ENCODE data around the gene KIF3A.

The KIF3A gene

GRCh38 chr5:132776131-132776937 is 39.0 kb upstream of the KIF3A start:
- TF ChIP-seq EZH2phosphoT487 (IDR thresholded peaks at IDR 0.05; ENCODE audit: borderline replicate concordance), result no peak
- TF ChIP-seq, protein P1, sequence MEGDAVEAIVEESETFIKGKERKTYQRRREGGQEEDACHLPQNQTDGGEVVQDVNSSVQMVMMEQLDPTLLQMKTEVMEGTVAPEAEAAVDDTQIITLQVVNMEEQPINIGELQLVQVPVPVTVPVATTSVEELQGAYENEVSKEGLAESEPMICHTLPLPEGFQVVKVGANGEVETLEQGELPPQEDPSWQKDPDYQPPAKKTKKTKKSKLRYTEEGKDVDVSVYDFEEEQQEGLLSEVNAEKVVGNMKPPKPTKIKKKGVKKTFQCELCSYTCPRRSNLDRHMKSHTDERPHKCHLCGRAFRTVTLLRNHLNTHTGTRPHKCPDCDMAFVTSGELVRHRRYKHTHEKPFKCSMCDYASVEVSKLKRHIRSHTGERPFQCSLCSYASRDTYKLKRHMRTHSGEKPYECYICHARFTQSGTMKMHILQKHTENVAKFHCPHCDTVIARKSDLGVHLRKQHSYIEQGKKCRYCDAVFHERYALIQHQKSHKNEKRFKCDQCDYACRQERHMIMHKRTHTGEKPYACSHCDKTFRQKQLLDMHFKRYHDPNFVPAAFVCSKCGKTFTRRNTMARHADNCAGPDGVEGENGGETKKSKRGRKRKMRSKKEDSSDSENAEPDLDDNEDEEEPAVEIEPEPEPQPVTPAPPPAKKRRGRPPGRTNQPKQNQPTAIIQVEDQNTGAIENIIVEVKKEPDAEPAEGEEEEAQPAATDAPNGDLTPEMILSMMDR (conservative IDR thresholded peaks at IDR 0.05; ENCODE audit: low read length), result no peak
- Histone ChIP-seq H3F3A (ENCODE audit: low read depth) (no peaks in the 10 kb centered on the region), H3K36me3 (ENCODE audit: insufficient read depth, low read length) (no peaks in the 10 kb centered on the region), H3K27me3 (ENCODE audit: insufficient read depth, low read length, poor library complexity, severe bottlenecking) (no peaks in the 10 kb centered on the region), H3K4me1 (ENCODE audit: insufficient read depth, low read length, poor library complexity, severe bottlenecking) (peaks cover 4% of the 10 kb centered on the region), H3K4me3 (ENCODE audit: low read length, poor library complexity, severe bottlenecking) (peak overlapping the region; percentile 73), H4K20me1 (ENCODE audit: insufficient read depth, low read length, poor library complexity, severe bottlenecking) (no peaks in the 10 kb centered on the region), H3K9ac (ENCODE audit: low read depth, low read length, poor library complexity, severe bottlenecking) (peak overlapping the region; percentile 54), H3K4me2 (ENCODE audit: low read depth, low read length, poor library complexity, severe bottlenecking) (peak overlapping the region; percentile 58), H3K79me2 (ENCODE audit: insufficient read depth, low read length) (no peaks in the 10 kb centered on the region), H2AFZ (ENCODE audit: low read length) (peak overlapping the region; percentile 43; the same call in 1 of the 2 replicates), H3K9me3 (ENCODE audit: insufficient read depth, low read depth, low read length) (no peaks in the 10 kb centered on the region), H3K9me2 (replicated peaks; ENCODE audit: low read depth, low read length) (no peaks in the 10 kb centered on the region)

GRCh38 chr5:132775476-132775961 is 38.2 kb upstream of the KIF3A start:
- H3K9me3 ChIP-seq (ENCODE audit: insufficient read depth, low read depth, low read length), result no peaks in the 10 kb centered on the region
- H3F3A ChIP-seq (ENCODE audit: low read depth), result no peaks in the 10 kb centered on the region
- H2AFZ ChIP-seq (ENCODE audit: low read length), result no peak overlapping the region
- no peaks in the 10 kb centered on the region for H4K20me1 ChIP-seq (ENCODE audit: insufficient read depth, low read length, poor library complexity, severe bottlenecking)
- peak overlapping the region; percentile 73 for H3K4me3 ChIP-seq (ENCODE audit: low read length, poor library complexity, severe bottlenecking)
- no peak overlapping the region for H3K9ac ChIP-seq (ENCODE audit: low read depth, low read length, poor library complexity, severe bottlenecking)
- peak overlapping the region; percentile 58 for H3K4me2 ChIP-seq (ENCODE audit: low read depth, low read length, poor library complexity, severe bottlenecking)
- H3K79me2 ChIP-seq (ENCODE audit: insufficient read depth, low read length), result no peaks in the 10 kb centered on the region
- H3K27me3 ChIP-seq (ENCODE audit: insufficient read depth, low read length, poor library complexity, severe bottlenecking), result no peaks in the 10 kb centered on the region
- no peaks in the 10 kb centered on the region for H3K36me3 ChIP-seq (ENCODE audit: insufficient read depth, low read length)
- TF ChIP-seq, protein P1 (conservative IDR thresholded peaks at IDR 0.05; ENCODE audit: low read length), result no peak
- no peak for TF ChIP-seq EZH2phosphoT487 (IDR thresholded peaks at IDR 0.05; ENCODE audit: borderline replicate concordance)
- no peaks in the 10 kb centered on the region for H3K9me2 ChIP-seq (replicated peaks; ENCODE audit: low read depth, low read length)
- H3K4me1 ChIP-seq (ENCODE audit: insufficient read depth, low read length, poor library complexity, severe bottlenecking), result peaks cover 4% of the 10 kb centered on the region

DNA sequence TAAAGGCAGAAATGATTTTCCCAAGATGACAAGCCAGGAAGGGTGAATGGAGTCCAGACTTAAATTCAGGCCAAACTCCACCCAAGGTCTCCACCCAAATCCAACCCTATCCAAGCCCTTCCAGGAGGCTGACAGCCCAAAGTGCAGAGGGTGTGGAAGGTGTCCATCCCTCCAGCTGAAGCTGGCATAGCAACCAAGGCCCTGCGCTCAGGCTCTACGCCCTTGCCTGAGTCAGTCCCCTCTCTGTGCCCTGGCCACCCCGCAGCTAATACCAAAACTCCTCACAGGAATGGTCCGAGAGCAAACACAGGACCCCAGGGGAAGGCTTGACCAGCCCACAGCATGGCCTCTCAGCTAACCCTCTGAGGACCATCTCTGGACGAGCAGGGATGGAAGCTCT is 37.5 kb upstream of the KIF3A start:
- Histone ChIP-seq H3F3A (ENCODE audit: low read depth) (no peaks in the 10 kb centered on the region), H3K9me3 (ENCODE audit: insufficient read depth, low read depth, low read length) (no peaks in the 10 kb centered on the region), H4K20me1 (ENCODE audit: insufficient read depth, low read length, poor library complexity, severe bottlenecking) (no peaks in the 10 kb centered on the region), H3K79me2 (ENCODE audit: insufficient read depth, low read length) (no peaks in the 10 kb centered on the region), H3K36me3 (ENCODE audit: insufficient read depth, low read length) (no peaks in the 10 kb centered on the region), H3K27me3 (ENCODE audit: insufficient read depth, low read length, poor library complexity, severe bottlenecking) (no peaks in the 10 kb centered on the region), H3K4me1 (ENCODE audit: insufficient read depth, low read length, poor library complexity, severe bottlenecking) (peaks cover 2% of the 10 kb centered on the region), H3K4me2 (ENCODE audit: low read depth, low read length, poor library complexity, severe bottlenecking) (peak overlapping the region; percentile 48), H3K4me3 (ENCODE audit: low read length, poor library complexity, severe bottlenecking) (no peak overlapping the region), H2AFZ (ENCODE audit: low read length) (no peak overlapping the region), H3K9ac (ENCODE audit: low read depth, low read length, poor library complexity, severe bottlenecking) (no peak overlapping the region), H3K9me2 (replicated peaks; ENCODE audit: low read depth, low read length) (no peaks in the 10 kb centered on the region)
- TF ChIP-seq, protein P1 (conservative IDR thresholded peaks at IDR 0.05; ENCODE audit: low read length), result no peak
- no peak for TF ChIP-seq EZH2phosphoT487 (IDR thresholded peaks at IDR 0.05; ENCODE audit: borderline replicate concordance)
